Astrocyte (in vitro differentiated cells and primary cell): ENCODE measurements around the gene DCUN1D2. TPM values are rescaled to one million over a fixed set of nuclear protein-coding genes. Genes with fewer than 3 reads are reported as not detected.

Experiments
- DNase-seq: peaks from one replicate; pipeline ENCODE4 v3.0.0-alpha.2; 2010; ENCODE audit warnings: low read depth
- FAIRE-seq: peaks from 2 replicates; lab custom pipeline; 2011; peaks lifted over from hg19 to GRCh38; lab: Jason Lieb, UNC
- H2AFZ ChIP-seq: 2 replicates; pipeline ENCODE4 v1.6.0; 2012; ENCODE audit warnings: low read depth, low read length, inconsistent platforms
- H3K27ac ChIP-seq: 2 replicates; pipeline ENCODE4 v1.5.1; 2011; ENCODE audit warnings: low read depth, low read length, inconsistent platforms
- H3K27me3 ChIP-seq: 2 replicates; pipeline ENCODE4 v1.6.0; 2011; ENCODE audit warnings: low read length, inconsistent platforms; ENCODE audit not compliant: insufficient read depth
- H3K36me3 ChIP-seq: 2 replicates; pipeline ENCODE4 v1.5.1; 2011; ENCODE audit warnings: low read length, inconsistent platforms; ENCODE audit not compliant: insufficient read depth
- H3K4me1 ChIP-seq: 2 replicates; pipeline ENCODE4 v1.5.1; 2011; ENCODE audit warnings: low read length, inconsistent platforms; ENCODE audit not compliant: insufficient read depth
- H3K4me2 ChIP-seq: 2 replicates; pipeline ENCODE4 v1.6.0; 2012; ENCODE audit warnings: low read length, inconsistent platforms
- H3K4me3 ChIP-seq: 2 replicates; pipeline ENCODE4 v1.5.1; 2011; ENCODE audit warnings: low read depth, mild to moderate bottlenecking, low read length, inconsistent platforms; ENCODE audit not compliant: insufficient read depth
- H3K79me2 ChIP-seq: 2 replicates; pipeline ENCODE4 v1.6.0; 2012; ENCODE audit warnings: mild to moderate bottlenecking, low read length, inconsistent platforms; ENCODE audit not compliant: insufficient read depth
- H3K9ac ChIP-seq: 2 replicates; pipeline ENCODE4 v1.6.0; 2012; ENCODE audit warnings: mild to moderate bottlenecking, low read length, inconsistent platforms
- H3K9me3 ChIP-seq: 2 replicates; pipeline ENCODE4 v1.5.1; 2012; ENCODE audit warnings: low read depth, mild to moderate bottlenecking, low read length, inconsistent platforms; ENCODE audit not compliant: insufficient read depth
- H4K20me1 ChIP-seq: 2 replicates; pipeline ENCODE4 v1.6.0; 2012; ENCODE audit warnings: low read length, inconsistent platforms; ENCODE audit not compliant: insufficient read depth
- H3K27ac Mint-ChIP-seq: one replicate; pipeline ENCODE4 v1.8.0; 2021; ENCODE audit warnings: mild to moderate bottlenecking, mixed read lengths; ENCODE audit not compliant: unreplicated experiment
- H3K27me3 Mint-ChIP-seq: one replicate; pipeline ENCODE4 v1.8.0; 2021; ENCODE audit warnings: low read depth, mixed read lengths; ENCODE audit not compliant: unreplicated experiment
- H3K36me3 Mint-ChIP-seq: one replicate; pipeline ENCODE4 v1.8.0; 2021; ENCODE audit warnings: low read depth, mixed read lengths; ENCODE audit not compliant: unreplicated experiment
- H3K4me1 Mint-ChIP-seq: one replicate; pipeline ENCODE4 v1.8.0; 2021; ENCODE audit warnings: low read depth, mixed read lengths; ENCODE audit not compliant: unreplicated experiment
- H3K4me3 Mint-ChIP-seq: one replicate; pipeline ENCODE4 v1.8.0; 2021; ENCODE audit warnings: mild to moderate bottlenecking, moderate library complexity, mixed read lengths; ENCODE audit not compliant: unreplicated experiment
- H3K9me3 Mint-ChIP-seq: one replicate; pipeline ENCODE4 v1.8.0; 2021; ENCODE audit warnings: mild to moderate bottlenecking, mixed read lengths; ENCODE audit not compliant: unreplicated experiment
- CTCF ChIP-seq: IDR thresholded peaks from 2 replicates; pipeline ENCODE4 v1.5.1; 2011; ENCODE audit warnings: low read depth, mild to moderate bottlenecking, inconsistent platforms, low read length, moderate library complexity; ENCODE audit not compliant: insufficient read depth
- EZH2 ChIP-seq: IDR thresholded peaks from 2 replicates; pipeline ENCODE4 v1.6.1; 2012; ENCODE audit warnings: mild to moderate bottlenecking, low read length, inconsistent platforms; ENCODE audit not compliant: insufficient read depth
- total RNA-seq: library from RNA; stranded (reverse); gene quantifications from 2 replicates; pipeline ENCODE4 v1.2.1, GENCODE V29; 2021

Gene DCUN1D2
- total RNA-seq, 1 donor from 2014 or later = 16.3 TPM

DNA sequence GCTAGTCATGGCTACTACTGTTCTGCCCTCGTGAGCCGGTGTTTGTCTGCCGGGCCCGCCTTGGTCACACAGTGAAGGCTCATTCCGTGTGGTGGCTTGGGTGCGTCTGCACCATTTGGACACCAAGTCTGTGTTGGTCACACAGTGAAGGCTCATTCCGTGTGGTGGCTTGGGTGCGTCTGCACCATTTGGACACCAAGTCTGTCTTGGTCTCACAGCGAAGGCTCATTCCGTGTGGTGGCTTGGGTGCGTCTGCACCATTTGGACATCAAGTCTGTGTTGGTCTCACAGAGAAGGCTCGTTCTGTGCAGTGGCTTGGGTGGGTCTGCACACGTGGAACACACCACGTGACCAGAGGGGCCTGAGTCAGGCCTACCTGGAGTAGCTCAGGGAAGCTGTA lies 29.0 kb upstream of the DCUN1D2 start:
- Histone ChIP-seq H3K36me3 (peaks cover 22% of the 10 kb centered on the region), H2AFZ (no peak overlapping the region), H3K4me3 (no peak overlapping the region), H3K9me3 (no peaks in the 10 kb centered on the region), H4K20me1 (peaks cover 34% of the 10 kb centered on the region), H3K27me3 (no peaks in the 10 kb centered on the region), H3K4me1 (no peaks in the 10 kb centered on the region), H3K79me2 (peaks cover 40% of the 10 kb centered on the region), H3K9ac (no peak overlapping the region), H3K4me2 (no peak overlapping the region), H3K27ac (no peak overlapping the region)
- Mint-ChIP-seq H3K27me3 (no peaks in the 10 kb centered on the region), H3K4me3 (no peak overlapping the region), H3K9me3 (peaks cover 4% of the 10 kb centered on the region), H3K4me1 (peaks cover 3% of the 10 kb centered on the region), H3K36me3 (peaks cover 20% of the 10 kb centered on the region), H3K27ac (no peak overlapping the region)
- TF ChIP-seq EZH2 (no peak), CTCF (no peak)
- DNase-seq (no peak), FAIRE-seq (no peak)

- no peak overlapping the region for H3K4me2 ChIP-seq
- peaks cover 4% of the 10 kb centered on the region for H3K9me3 Mint-ChIP-seq
- no peak overlapping the region for H3K27ac Mint-ChIP-seq
These were observed 27.7 kb upstream of the DCUN1D2 start for GRCh38 chr13:113518076-113518803.

More at GRCh38 chr13:113518076-113518803, 27.7 kb upstream of the DCUN1D2 start:
- Histone ChIP-seq H3K27ac (no peak overlapping the region), H3K79me2 (peaks cover 27% of the 10 kb centered on the region), H3K4me1 (no peaks in the 10 kb centered on the region), H3K36me3 (peaks cover 25% of the 10 kb centered on the region), H3K27me3 (no peaks in the 10 kb centered on the region), H3K4me3 (no peak overlapping the region), H2AFZ (no peak overlapping the region), H3K9ac (no peak overlapping the region), H4K20me1 (peaks cover 23% of the 10 kb centered on the region), H3K9me3 (no peaks in the 10 kb centered on the region)
- FAIRE-seq (no peak), DNase-seq (no peak)
- H3K27me3 Mint-ChIP-seq = no peaks in the 10 kb centered on the region
- peaks cover 3% of the 10 kb centered on the region for H3K4me1 Mint-ChIP-seq
- H3K36me3 Mint-ChIP-seq = peaks cover 20% of the 10 kb centered on the region
- TF ChIP-seq EZH2 = no peak
- no peak for TF ChIP-seq CTCF
- H3K4me3 Mint-ChIP-seq = no peak overlapping the region
